Measurements from ENCODE around the gene SCYL2.

Gene SCYL2

DNA sequence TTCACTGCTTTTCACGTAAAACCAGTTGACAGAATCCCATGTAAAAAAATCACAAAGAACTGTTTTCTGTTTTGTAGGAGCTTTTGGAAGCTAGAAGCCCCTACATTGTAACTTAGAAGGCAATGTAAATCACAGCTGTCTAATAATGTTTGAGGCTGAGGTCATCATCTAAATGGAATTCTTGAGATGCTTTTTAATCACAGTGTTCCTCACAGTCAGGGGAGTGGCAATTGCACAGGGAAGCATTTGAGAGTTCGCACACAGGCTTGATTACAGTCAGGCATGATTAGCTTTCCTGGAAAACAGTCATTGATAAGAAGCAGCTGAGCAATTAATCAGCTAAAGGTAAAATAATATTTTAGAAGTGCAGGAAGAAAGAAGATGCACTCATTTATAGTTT, 92.8 kb downstream of the SCYL2 start:
- H3K4me1 ChIP-seq (ENCODE audit: control insufficient read depth in 1 of 2, insufficient read depth in 2 of 2, low read length in 2 of 2) = no peaks in the 10 kb centered on the region
- H3K27ac ChIP-seq (ENCODE audit: low read length) = no peak overlapping the region
- no peaks in the 10 kb centered on the region for H3K27me3 ChIP-seq (ENCODE audit: low read depth, low read length)

DNA sequence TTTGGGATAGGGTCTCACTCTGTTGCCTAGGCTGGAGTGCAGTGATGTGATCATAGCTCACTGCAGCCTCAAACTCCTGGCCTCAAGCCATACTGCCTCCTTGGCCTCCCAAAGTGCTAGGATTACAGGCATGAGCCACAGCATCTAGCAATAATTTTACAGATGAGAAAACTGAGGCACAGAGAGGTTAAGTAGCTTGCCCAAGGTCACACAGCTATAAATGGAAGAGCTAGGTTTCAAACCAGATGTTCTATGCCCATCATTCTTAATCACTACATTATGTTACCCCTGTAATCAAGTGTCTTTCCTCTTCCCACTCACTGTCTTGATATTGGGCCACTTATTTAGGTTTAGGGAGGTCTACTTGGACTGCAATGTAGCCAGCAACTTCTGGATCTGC, 93.5 kb downstream of the SCYL2 start:
- Histone ChIP-seq H3K4me3 (ENCODE audit: low read depth in 1 of 2, low read length in 2 of 2) (no peak overlapping the region), H3K36me3 (ENCODE audit: control insufficient read depth in 1 of 2, insufficient read depth in 2 of 2, low read length in 2 of 2) (no peaks in the 10 kb centered on the region), H3K4me1 (ENCODE audit: control insufficient read depth in 1 of 2, insufficient read depth in 2 of 2, low read length in 2 of 2) (no peaks in the 10 kb centered on the region), H3K27ac (ENCODE audit: low read length) (no peak overlapping the region), H3K27me3 (ENCODE audit: low read depth, low read length) (no peaks in the 10 kb centered on the region), H3K9me3 (ENCODE audit: control insufficient read depth in 1 of 2, low read length in 2 of 2) (no peaks in the 10 kb centered on the region)

More for the DNA sequence above, 92.8 kb downstream of the SCYL2 start:
- no peaks in the 10 kb centered on the region for H3K36me3 ChIP-seq (ENCODE audit: control insufficient read depth in 1 of 2, insufficient read depth in 2 of 2, low read length in 2 of 2)
- no peaks in the 10 kb centered on the region for H3K9me3 ChIP-seq (ENCODE audit: control insufficient read depth in 1 of 2, low read length in 2 of 2)
- H3K4me3 ChIP-seq (ENCODE audit: low read depth in 1 of 2, low read length in 2 of 2) = no peak overlapping the region

GRCh38 chr12:100364324-100364723, 97.3 kb downstream of the SCYL2 start:
- Histone ChIP-seq H3K4me1 (ENCODE audit: control insufficient read depth in 1 of 2, insufficient read depth in 2 of 2, low read length in 2 of 2) (no peaks in the 10 kb centered on the region), H3K27me3 (ENCODE audit: low read depth, low read length) (no peaks in the 10 kb centered on the region), H3K36me3 (ENCODE audit: control insufficient read depth in 1 of 2, insufficient read depth in 2 of 2, low read length in 2 of 2) (no peaks in the 10 kb centered on the region), H3K9me3 (ENCODE audit: control insufficient read depth in 1 of 2, low read length in 2 of 2) (no peaks in the 10 kb centered on the region), H3K4me3 (ENCODE audit: low read depth in 1 of 2, low read length in 2 of 2) (no peak overlapping the region), H3K27ac (ENCODE audit: low read length) (no peak overlapping the region)

DNA sequence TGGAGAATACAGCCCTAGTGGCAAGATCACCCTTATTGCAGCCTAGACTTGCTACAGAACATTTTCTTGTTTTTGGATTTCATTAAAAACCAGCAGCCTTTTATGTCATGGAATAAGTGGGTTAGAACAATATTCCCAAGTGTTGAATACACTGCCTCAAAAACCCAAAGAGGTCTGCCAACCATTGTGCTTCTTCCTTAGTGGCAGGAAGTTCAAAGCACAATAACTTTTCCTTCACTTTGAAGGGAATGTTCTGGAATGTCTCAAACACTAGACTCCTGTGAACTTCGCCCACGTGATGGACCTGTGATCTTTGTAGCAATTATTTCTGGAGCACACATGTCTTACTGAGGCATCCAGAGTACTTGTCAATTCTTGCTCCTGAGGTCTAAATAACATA, 98.4 kb downstream of the SCYL2 start:
- no peaks in the 10 kb centered on the region for H3K9me3 ChIP-seq (ENCODE audit: control insufficient read depth in 1 of 2, low read length in 2 of 2)
- H3K27me3 ChIP-seq (ENCODE audit: low read depth, low read length) = no peaks in the 10 kb centered on the region
- H3K36me3 ChIP-seq (ENCODE audit: control insufficient read depth in 1 of 2, insufficient read depth in 2 of 2, low read length in 2 of 2) = no peaks in the 10 kb centered on the region
- H3K4me3 ChIP-seq (ENCODE audit: low read depth in 1 of 2, low read length in 2 of 2) = no peak overlapping the region
- H3K27ac ChIP-seq (ENCODE audit: low read length) = no peak overlapping the region
- H3K4me1 ChIP-seq (ENCODE audit: control insufficient read depth in 1 of 2, insufficient read depth in 2 of 2, low read length in 2 of 2) = no peaks in the 10 kb centered on the region

DNA sequence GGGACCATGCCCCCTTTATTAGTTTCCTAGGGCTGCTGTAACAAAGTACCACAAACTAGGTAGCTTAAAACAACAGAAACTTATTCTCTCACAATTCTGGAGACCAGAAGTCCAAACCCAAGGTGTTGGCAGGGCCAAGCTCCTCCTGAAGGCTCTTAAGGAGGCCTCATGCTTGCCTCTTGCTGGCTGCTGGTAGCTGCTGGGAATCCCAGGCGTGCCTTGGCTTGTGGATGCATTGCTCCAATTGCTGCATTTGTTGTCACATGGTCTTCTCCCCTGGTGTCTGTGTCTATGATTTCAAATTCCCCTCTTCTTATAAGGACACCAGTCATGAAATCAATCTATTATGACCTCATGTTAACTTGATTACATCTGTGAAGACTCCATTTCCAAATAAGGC, 101.1 kb downstream of the SCYL2 start:
- Histone ChIP-seq H3K36me3 (ENCODE audit: control insufficient read depth in 1 of 2, insufficient read depth in 2 of 2, low read length in 2 of 2) (no peaks in the 10 kb centered on the region), H3K4me1 (ENCODE audit: control insufficient read depth in 1 of 2, insufficient read depth in 2 of 2, low read length in 2 of 2) (no peaks in the 10 kb centered on the region), H3K27ac (ENCODE audit: low read length) (no peak overlapping the region)

DNA sequence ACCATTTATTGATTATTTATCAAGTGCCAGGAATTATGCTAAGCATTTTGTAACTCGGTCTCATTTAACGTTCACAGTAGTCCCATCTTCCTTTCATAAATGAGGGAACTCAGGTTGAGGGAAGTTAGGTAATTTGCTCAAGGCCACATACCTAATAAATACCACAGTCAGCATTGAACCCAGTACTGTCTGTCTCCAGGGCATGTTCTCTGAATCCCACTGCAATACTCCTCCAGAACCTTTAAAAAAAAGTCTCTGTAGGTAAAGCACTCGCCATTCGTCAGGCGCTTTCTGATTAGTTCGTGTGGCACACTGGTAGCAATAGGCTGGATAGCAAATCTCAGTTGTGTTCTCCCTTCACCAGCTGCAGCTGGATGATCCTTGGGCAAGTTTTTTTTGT, 104.2 kb downstream of the SCYL2 start:
- H3K27ac ChIP-seq (ENCODE audit: low read length) = no peak overlapping the region
- H3K4me1 ChIP-seq (ENCODE audit: control insufficient read depth in 1 of 2, insufficient read depth in 2 of 2, low read length in 2 of 2) = peaks cover 3 to 11% of the 10 kb centered on the region in 2 donors
- H3K4me3 ChIP-seq (ENCODE audit: low read depth in 1 of 2, low read length in 2 of 2) = no peak overlapping the region
- no peaks in the 10 kb centered on the region for H3K9me3 ChIP-seq (ENCODE audit: control insufficient read depth in 1 of 2, low read length in 2 of 2)
- H3K27me3 ChIP-seq (ENCODE audit: low read depth, low read length) = no peaks in the 10 kb centered on the region
- H3K36me3 ChIP-seq (ENCODE audit: control insufficient read depth in 1 of 2, insufficient read depth in 2 of 2, low read length in 2 of 2) = no peaks in the 10 kb centered on the region

More for the DNA sequence above, 101.1 kb downstream of the SCYL2 start:
- no peak overlapping the region for H3K4me3 ChIP-seq (ENCODE audit: low read depth in 1 of 2, low read length in 2 of 2)
- no peaks in the 10 kb centered on the region for H3K9me3 ChIP-seq (ENCODE audit: control insufficient read depth in 1 of 2, low read length in 2 of 2)
- no peaks in the 10 kb centered on the region for H3K27me3 ChIP-seq (ENCODE audit: low read depth, low read length)

DNA sequence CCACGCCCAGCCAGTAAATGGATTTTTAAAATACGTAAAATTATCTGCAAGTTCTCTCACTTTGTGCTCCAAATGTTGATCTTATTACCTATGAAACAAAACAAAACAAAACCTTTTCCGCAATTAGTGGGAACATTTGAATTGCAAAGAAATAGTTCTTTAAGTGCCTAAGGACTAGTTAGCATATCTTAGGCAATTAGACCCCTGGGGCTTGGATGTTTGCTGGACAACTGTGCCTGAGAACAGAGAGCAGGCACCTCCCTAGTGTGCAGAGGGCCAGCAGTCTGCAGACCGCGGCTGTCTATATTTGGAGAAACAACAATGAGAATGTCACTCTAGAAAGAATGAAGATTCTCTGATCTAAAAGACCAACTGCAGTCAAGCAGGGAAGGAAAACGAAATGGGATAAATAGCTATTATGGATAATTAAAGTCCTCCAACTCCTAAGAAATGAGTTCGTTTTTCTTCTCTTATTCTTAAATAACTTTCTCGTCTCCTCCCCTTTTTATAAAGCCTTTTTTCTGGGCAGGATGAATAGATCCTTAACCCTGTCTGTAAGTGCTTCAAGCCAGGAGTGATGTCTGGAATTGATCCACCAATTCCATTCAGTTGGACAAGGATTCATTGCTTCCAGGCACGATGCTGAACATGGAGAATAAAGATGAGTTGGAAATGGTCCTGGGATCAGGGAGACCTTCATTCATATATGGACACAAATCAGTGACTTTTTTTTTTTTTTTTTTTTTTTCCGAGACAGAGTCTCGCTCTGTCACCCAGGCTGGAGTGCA, 106.1 kb downstream of the SCYL2 start:
- H3K9me3 ChIP-seq (ENCODE audit: control insufficient read depth in 1 of 2, low read length in 2 of 2) = no peaks in the 10 kb centered on the region
- no peaks in the 10 kb centered on the region for H3K36me3 ChIP-seq (ENCODE audit: control insufficient read depth in 1 of 2, insufficient read depth in 2 of 2, low read length in 2 of 2)
- no peak overlapping the region for H3K4me3 ChIP-seq (ENCODE audit: low read depth in 1 of 2, low read length in 2 of 2)
- peaks cover 3 to 11% of the 10 kb centered on the region in 2 donors for H3K4me1 ChIP-seq (ENCODE audit: control insufficient read depth in 1 of 2, insufficient read depth in 2 of 2, low read length in 2 of 2)
- no peak overlapping the region for H3K27ac ChIP-seq (ENCODE audit: low read length)
- H3K27me3 ChIP-seq (ENCODE audit: low read depth, low read length) = no peaks in the 10 kb centered on the region

DNA sequence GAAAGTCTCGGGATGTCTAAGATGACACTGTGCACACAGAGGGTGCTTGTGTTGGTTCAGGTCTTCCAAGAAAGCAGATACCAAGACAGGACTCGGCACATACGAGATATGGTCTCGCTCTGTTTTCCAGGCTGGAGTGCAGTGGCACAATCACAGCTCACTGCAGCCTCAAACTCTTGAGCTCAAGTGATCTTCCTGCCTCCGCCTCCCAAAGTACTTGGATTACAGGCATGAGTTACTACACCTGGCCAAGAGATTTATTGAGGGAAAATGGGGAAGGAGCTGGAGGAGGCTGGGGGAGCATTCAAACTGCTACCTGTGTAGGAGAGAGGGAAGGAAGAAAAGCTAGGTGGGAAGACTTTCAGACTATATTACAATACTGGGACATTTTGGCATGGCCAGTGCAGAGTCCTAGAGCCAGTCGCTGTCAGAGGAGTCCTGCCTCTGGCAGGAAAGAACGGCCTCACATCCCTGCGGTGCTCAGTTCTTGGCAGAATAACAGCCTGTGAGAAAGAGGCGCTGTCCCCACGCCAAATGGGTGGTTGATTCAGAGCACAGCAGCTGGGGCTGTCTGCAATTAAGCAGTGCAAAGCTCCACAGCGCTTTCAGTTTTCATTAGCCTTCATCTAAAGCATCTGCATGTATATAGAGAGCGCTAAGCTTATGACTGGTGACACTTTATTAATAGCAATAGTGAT, 108.2 kb downstream of the SCYL2 start:
- Histone ChIP-seq H3K27me3 (ENCODE audit: low read depth, low read length) (no peaks in the 10 kb centered on the region), H3K4me3 (ENCODE audit: low read depth in 1 of 2, low read length in 2 of 2) (no peak overlapping the region), H3K27ac (ENCODE audit: low read length) (no peak overlapping the region), H3K4me1 (ENCODE audit: control insufficient read depth in 1 of 2, insufficient read depth in 2 of 2, low read length in 2 of 2) (peaks cover 3 to 11% of the 10 kb centered on the region in 2 donors), H3K9me3 (ENCODE audit: control insufficient read depth in 1 of 2, low read length in 2 of 2) (no peaks in the 10 kb centered on the region), H3K36me3 (ENCODE audit: control insufficient read depth in 1 of 2, insufficient read depth in 2 of 2, low read length in 2 of 2) (no peaks in the 10 kb centered on the region)

DNA sequence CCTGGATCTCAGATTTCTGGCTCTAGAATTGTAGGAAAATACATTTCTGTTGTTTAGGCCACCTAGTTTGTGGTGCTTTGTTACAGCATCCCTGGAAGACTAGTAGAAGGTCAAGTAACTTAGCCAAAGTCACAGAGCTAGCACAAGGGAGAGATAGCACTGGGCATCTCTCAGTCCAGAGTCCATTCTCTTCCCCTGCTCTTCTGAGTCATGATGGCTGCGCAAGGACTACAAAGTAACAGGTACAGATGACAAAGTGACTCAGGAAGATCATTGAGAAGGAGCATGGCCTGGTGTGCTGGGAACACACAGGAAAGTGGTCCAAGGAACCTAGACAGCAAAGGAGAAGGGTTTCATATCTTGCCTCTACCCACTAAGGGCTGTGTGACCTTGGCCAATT, 109.2 kb downstream of the SCYL2 start:
- no peak overlapping the region for H3K27ac ChIP-seq (ENCODE audit: low read length)
- no peaks in the 10 kb centered on the region for H3K9me3 ChIP-seq (ENCODE audit: control insufficient read depth in 1 of 2, low read length in 2 of 2)
- no peaks in the 10 kb centered on the region for H3K36me3 ChIP-seq (ENCODE audit: control insufficient read depth in 1 of 2, insufficient read depth in 2 of 2, low read length in 2 of 2)
- peaks cover 3 to 11% of the 10 kb centered on the region in 2 donors for H3K4me1 ChIP-seq (ENCODE audit: control insufficient read depth in 1 of 2, insufficient read depth in 2 of 2, low read length in 2 of 2)
- H3K27me3 ChIP-seq (ENCODE audit: low read depth, low read length) = no peaks in the 10 kb centered on the region
- no peak overlapping the region for H3K4me3 ChIP-seq (ENCODE audit: low read depth in 1 of 2, low read length in 2 of 2)

GRCh38 chr12:100381379-100381778, 114.4 kb downstream of the SCYL2 start:
- H3K27ac ChIP-seq (ENCODE audit: low read length) = no peak overlapping the region
- H3K9me3 ChIP-seq (ENCODE audit: control insufficient read depth in 1 of 2, low read length in 2 of 2) = no peaks in the 10 kb centered on the region
- H3K4me1 ChIP-seq (ENCODE audit: control insufficient read depth in 1 of 2, insufficient read depth in 2 of 2, low read length in 2 of 2) = no peaks in the 10 kb centered on the region
- no peaks in the 10 kb centered on the region for H3K27me3 ChIP-seq (ENCODE audit: low read depth, low read length)
- no peaks in the 10 kb centered on the region for H3K36me3 ChIP-seq (ENCODE audit: control insufficient read depth in 1 of 2, insufficient read depth in 2 of 2, low read length in 2 of 2)
- no peak overlapping the region for H3K4me3 ChIP-seq (ENCODE audit: low read depth in 1 of 2, low read length in 2 of 2)

- no peaks in the 10 kb centered on the region for H3K4me1 ChIP-seq (ENCODE audit: control insufficient read depth in 1 of 2, insufficient read depth in 2 of 2, low read length in 2 of 2)
- H3K27ac ChIP-seq (ENCODE audit: low read length) = no peak overlapping the region
- H3K4me3 ChIP-seq (ENCODE audit: low read depth in 1 of 2, low read length in 2 of 2) = no peak overlapping the region
- no peaks in the 10 kb centered on the region for H3K9me3 ChIP-seq (ENCODE audit: control insufficient read depth in 1 of 2, low read length in 2 of 2)
- H3K36me3 ChIP-seq (ENCODE audit: control insufficient read depth in 1 of 2, insufficient read depth in 2 of 2, low read length in 2 of 2) = no peaks in the 10 kb centered on the region
- no peaks in the 10 kb centered on the region for H3K27me3 ChIP-seq (ENCODE audit: low read depth, low read length)
Observed at GRCh38 chr12:100382338-100382737, 115.4 kb downstream of the SCYL2 start.
